Measurements from ENCODE around the gene VEGFB. TPM values are rescaled to one million over a fixed set of nuclear protein-coding genes. Genes with fewer than 3 reads are reported as not detected.
A peak's percentile ranks its signal among the peaks of the same experiment; 100 is the strongest.

VEGFB gene
- total and polyA plus RNA-seq, 7 experiments from 2014 or later = 12.9 to 99.5 (median 58.7) TPM

- peak overlapping the region; percentile 99 for H3K27ac ChIP-seq (ENCODE audit: low read depth, low read length)
- peak overlapping the region; percentile 24 for H3K4me3 ChIP-seq (ENCODE audit: low read length)
- H3K4me1 Mint-ChIP-seq = peaks cover 11 to 29% (median 23%) of the 10 kb centered on the region in 7 donors
- peak overlapping the region; percentile 30 to 96 (median 86) for H3K27ac Mint-ChIP-seq
- H3K9me3 Mint-ChIP-seq = peaks cover 0 to 2% (median 0%) of the 10 kb centered on the region in 11 donors
- H3K9me3 ChIP-seq (ENCODE audit: control insufficient read depth in 2 of 3, low read length in 3 of 3) = no peaks in the 10 kb centered on the region
- peaks cover 0 to 9% of the 10 kb centered on the region in 2 donors for H3K27me3 ChIP-seq (ENCODE audit: control insufficient read depth in 2 of 2, insufficient read depth in 2 of 2, low read length in 2 of 2)
- H3K4me3 Mint-ChIP-seq = peak overlapping the region; percentile 73 to 91 (median 84)
- intact Hi-C loops (cut with micrococcal nuclease) = loop anchor here (1.0 to 5.0 kb wide), 15 partner anchors 16 to 101 kb away; partner anchors contain the start of genes ESRRA (in 2 of the 2), FKBP2 (in 2 of the 2), DNAJC4 (in 1 of the 2) and FERMT3 (in 1 of the 2)
- peaks cover 0 to 8% (median 3%) of the 10 kb centered on the region in 5 donors for H3K36me3 Mint-ChIP-seq
- peaks cover 11 to 17% of the 10 kb centered on the region in 2 donors for H3K4me1 ChIP-seq (ENCODE audit: control insufficient read depth in 2 of 2, insufficient read depth in 2 of 2, low read length in 2 of 2)
- ATAC-seq (no peak), DNase-seq (peak in 1 of 9 donors; percentile 39)
- ChIA-PET POLR2A (interaction anchor here (1.3 to 7.1 kb wide), 6 partner anchors 10 to 79 kb away, joined by 3 to 104 read pairs (median 12); partner anchors contain the start of genes CATSPERZ, FERMT3, PRDX5 and TRMT112), CTCF (interaction anchor here (1.4 kb wide), 1 partner anchor 16 kb away, joined by 5 read pairs; no protein-coding TSS in a partner anchor)
- peaks cover 0 to 6% (median 0%) of the 10 kb centered on the region in 3 experiments for H3K36me3 ChIP-seq (ENCODE audit: control insufficient read depth in 2 of 3, insufficient read depth in 3 of 3, low read length in 3 of 3)
- H3K27me3 Mint-ChIP-seq = peaks cover 6 to 12% (median 6%) of the 10 kb centered on the region in 5 donors
These were observed 51.8 kb downstream of the VEGFB start for GRCh38 chr11:64285885-64286800.

DNA sequence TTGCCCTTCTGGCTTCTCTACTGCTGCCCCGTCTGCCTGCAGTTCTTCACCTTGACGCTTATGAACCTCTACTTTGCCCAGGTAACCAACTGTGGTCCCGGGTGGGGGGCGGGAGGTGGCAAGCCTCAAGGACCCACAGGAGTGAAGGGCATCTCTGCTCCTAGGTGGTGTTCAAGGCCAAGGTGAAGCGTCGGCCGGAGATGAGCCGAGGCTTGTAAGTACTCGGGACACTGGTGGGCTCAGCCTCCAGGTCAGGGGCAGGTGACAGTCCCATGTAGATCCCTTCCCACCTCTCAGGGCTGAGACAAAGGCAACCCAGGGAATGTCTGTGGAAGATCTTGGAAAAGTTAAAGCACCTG is 52.4 kb downstream of the VEGFB start:
- Mint-ChIP-seq H3K27me3 (peaks cover 6 to 12% (median 6%) of the 10 kb centered on the region in 5 donors), H3K4me3 (peak overlapping the region; percentile 73 to 88 (median 82)), H3K27ac (peak overlapping the region; percentile 30 to 96 (median 86)), H3K36me3 (peaks cover 0 to 4% (median 0%) of the 10 kb centered on the region in 5 donors), H3K4me1 (peaks cover 11 to 25% (median 22%) of the 10 kb centered on the region in 7 donors), H3K9me3 (peaks cover 0 to 2% (median 0%) of the 10 kb centered on the region in 11 donors)
- H3K36me3 ChIP-seq (ENCODE audit: control insufficient read depth in 2 of 3, insufficient read depth in 3 of 3, low read length in 3 of 3) = peaks cover 0 to 6% (median 0%) of the 10 kb centered on the region in 3 experiments
- H3K9me3 ChIP-seq (ENCODE audit: control insufficient read depth in 2 of 3, low read length in 3 of 3) = no peaks in the 10 kb centered on the region
- DNase-seq (no peak), ATAC-seq (no peak)
- ChIA-PET CTCF (interaction anchor here (1.4 kb wide), 1 partner anchor 15 kb away, joined by 5 read pairs; no protein-coding TSS in a partner anchor), POLR2A (interaction anchor here (1.3 to 3.1 kb wide), 2 partner anchors 9 to 31 kb away, joined by 3 to 24 read pairs; partner anchors contain the start of genes PRDX5 and TRMT112)
- intact Hi-C loops (cut with micrococcal nuclease) = loop anchor here in 1 of 2 donors (5.0 kb wide), 1 partner anchor 79 kb away; the partner anchor contains the start of gene FERMT3
- peaks cover 11 to 17% of the 10 kb centered on the region in 2 donors for H3K4me1 ChIP-seq (ENCODE audit: control insufficient read depth in 2 of 2, insufficient read depth in 2 of 2, low read length in 2 of 2)
- no peak overlapping the region for H3K4me3 ChIP-seq (ENCODE audit: low read length)
- peaks cover 0 to 9% of the 10 kb centered on the region in 2 donors for H3K27me3 ChIP-seq (ENCODE audit: control insufficient read depth in 2 of 2, insufficient read depth in 2 of 2, low read length in 2 of 2)
- no peak overlapping the region for H3K27ac ChIP-seq (ENCODE audit: low read depth, low read length)

GRCh38 chr11:64287676-64288352 is 53.4 kb downstream of the VEGFB start:
- intact Hi-C loops (cut with micrococcal nuclease) = loop anchor here in 1 of 2 donors (5.0 kb wide), 1 partner anchor 81 kb away; the partner anchor contains the start of gene FERMT3
- peak overlapping the region in 2 of 9 donors; percentile 33 to 51 for H3K27ac Mint-ChIP-seq

DNA sequence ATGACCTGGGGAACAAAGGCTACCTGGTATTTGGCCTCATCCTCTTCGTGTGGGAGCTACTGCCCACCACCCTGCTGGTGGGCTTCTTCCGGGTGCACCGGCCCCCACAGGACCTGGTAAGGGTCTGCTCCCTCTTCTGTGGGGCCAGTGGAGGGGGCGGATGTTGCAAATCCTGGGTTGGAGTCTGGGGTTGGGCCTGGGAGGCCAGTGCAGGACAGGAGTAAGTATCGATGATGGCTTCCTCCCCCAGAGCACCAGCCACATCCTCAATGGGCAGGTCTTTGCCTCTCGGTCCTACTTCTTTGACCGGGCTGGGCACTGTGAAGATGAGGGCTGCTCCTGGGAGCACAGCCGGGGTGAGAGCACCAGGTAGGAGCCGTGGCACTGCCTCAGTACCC is 54.0 kb downstream of the VEGFB start:
- Mint-ChIP-seq H3K27ac (peak overlapping the region in 1 of 9 donors; percentile 23), H3K4me1 (peaks cover 12 to 22% (median 19%) of the 10 kb centered on the region in 7 donors), H3K4me3 (peak overlapping the region in 1 of 10 donors; percentile 4), H3K9me3 (peaks cover 0 to 2% (median 0%) of the 10 kb centered on the region in 11 donors), H3K36me3 (peaks cover 0 to 3% (median 0%) of the 10 kb centered on the region in 5 donors), H3K27me3 (peaks cover 11 to 22% (median 15%) of the 10 kb centered on the region in 5 donors)
- intact Hi-C loops (cut with micrococcal nuclease) = loop anchor here in 1 of 2 donors (5.0 kb wide), 1 partner anchor 81 kb away; the partner anchor contains the start of gene FERMT3
- no peak for DNase-seq
- ATAC-seq = no peak
- Histone ChIP-seq H3K36me3 (ENCODE audit: control insufficient read depth in 2 of 3, insufficient read depth in 3 of 3, low read length in 3 of 3) (no peaks in the 10 kb centered on the region), H3K4me3 (ENCODE audit: low read length) (no peak overlapping the region), H3K9me3 (ENCODE audit: control insufficient read depth in 2 of 3, low read length in 3 of 3) (no peaks in the 10 kb centered on the region), H3K27me3 (ENCODE audit: control insufficient read depth in 2 of 2, insufficient read depth in 2 of 2, low read length in 2 of 2) (peaks cover 0 to 9% of the 10 kb centered on the region in 2 donors), H3K4me1 (ENCODE audit: control insufficient read depth in 2 of 2, insufficient read depth in 2 of 2, low read length in 2 of 2) (peaks cover 11 to 15% of the 10 kb centered on the region in 2 donors), H3K27ac (ENCODE audit: low read depth, low read length) (no peak overlapping the region)
- POLR2A ChIA-PET = interaction anchor here (0.6 to 1.4 kb wide), 3 partner anchors 12 to 96 kb away, joined by 3 to 4 read pairs (median 3); partner anchors contain the start of gene FERMT3
- CTCF ChIA-PET = no interaction called here

More at GRCh38 chr11:64287676-64288352, 53.4 kb downstream of the VEGFB start:
- H3K4me3 Mint-ChIP-seq = peak overlapping the region in 2 of 10 donors; percentile 4 to 58
- Histone ChIP-seq H3K4me1 (ENCODE audit: control insufficient read depth in 2 of 2, insufficient read depth in 2 of 2, low read length in 2 of 2) (peaks cover 11 to 17% of the 10 kb centered on the region in 2 donors), H3K27me3 (ENCODE audit: control insufficient read depth in 2 of 2, insufficient read depth in 2 of 2, low read length in 2 of 2) (peaks cover 0 to 9% of the 10 kb centered on the region in 2 donors), H3K9me3 (ENCODE audit: control insufficient read depth in 2 of 3, low read length in 3 of 3) (no peaks in the 10 kb centered on the region), H3K36me3 (ENCODE audit: control insufficient read depth in 2 of 3, insufficient read depth in 3 of 3, low read length in 3 of 3) (no peaks in the 10 kb centered on the region), H3K4me3 (ENCODE audit: low read length) (no peak overlapping the region), H3K27ac (ENCODE audit: low read depth, low read length) (no peak overlapping the region)
- H3K36me3 Mint-ChIP-seq = peaks cover 0 to 3% (median 0%) of the 10 kb centered on the region in 5 donors
- POLR2A ChIA-PET = interaction anchor here (1.2 to 1.4 kb wide), 3 partner anchors 8 to 82 kb away, joined by 3 to 4 read pairs (median 3); partner anchors contain the start of gene FERMT3
- no peak for ATAC-seq
- CTCF ChIA-PET = interaction anchor here (1.4 kb wide), 1 partner anchor 14 kb away, joined by 5 read pairs; no protein-coding TSS in a partner anchor
- peaks cover 6 to 17% (median 10%) of the 10 kb centered on the region in 5 donors for H3K27me3 Mint-ChIP-seq
- H3K9me3 Mint-ChIP-seq = peaks cover 0 to 2% (median 0%) of the 10 kb centered on the region in 11 donors
- H3K4me1 Mint-ChIP-seq = peaks cover 14 to 27% (median 21%) of the 10 kb centered on the region in 7 donors
- no peak for DNase-seq

Other genes starting within 250 kb of the VEGFB start
- 10 to 100 TPM; 59.4 to 99.0 (median 72.5) TPM for gene OTUB1, start 248.1 kb upstream of the VEGFB start, total RNA-seq
- gene OTUB1, start 248.1 kb upstream of the VEGFB start, polyA plus RNA-seq = 100 to 1,000 TPM; 117 to 125 TPM
- not detected for gene FLRT1, start 198.7 kb upstream of the VEGFB start, total RNA-seq
- under 1 TPM; 0.05 to 0.12 TPM for gene FLRT1, start 198.7 kb upstream of the VEGFB start, polyA plus RNA-seq
- 10 to 100 TPM in 2 of 5 experiments, 1 to 10 TPM in 3; 5.4 to 12.4 (median 8.7) TPM for gene MACROD1, start 68.5 kb upstream of the VEGFB start, total RNA-seq
- gene MACROD1, start 68.5 kb upstream of the VEGFB start, polyA plus RNA-seq = 10 to 100 TPM in 1 of 2 donors, 1 to 10 TPM in 1; 9.7 to 16.2 TPM
- gene STIP1, start 48.4 kb upstream of the VEGFB start, total RNA-seq = 100 to 1,000 TPM in 1 of 5 experiments, 10 to 100 TPM in 4; 45.1 to 243 (median 88.8) TPM
- 100 to 1,000 TPM in 1 of 2 donors, 10 to 100 TPM in 1; 56.6 to 123 TPM for gene STIP1, start 48.4 kb upstream of the VEGFB start, polyA plus RNA-seq
- 100 to 1,000 TPM in 4 of 5 experiments, 10 to 100 TPM in 1; 77.1 to 209 (median 120) TPM for gene FERMT3, start 27.9 kb upstream of the VEGFB start, total RNA-seq
- gene FERMT3, start 27.9 kb upstream of the VEGFB start, polyA plus RNA-seq = 100 to 1,000 TPM; 119 to 186 TPM
- 10 to 100 TPM; 24.0 to 53.0 (median 27.2) TPM for gene TRPT1, start 8.4 kb upstream of the VEGFB start, total RNA-seq
- gene TRPT1, start 8.4 kb upstream of the VEGFB start, polyA plus RNA-seq = 10 to 100 TPM; 50.0 to 53.7 TPM
- 10 to 100 TPM; 47.8 to 94.0 (median 78.3) TPM for gene NUDT22, start 8.3 kb upstream of the VEGFB start, total RNA-seq
- gene NUDT22, start 8.3 kb upstream of the VEGFB start, polyA plus RNA-seq = 10 to 100 TPM; 40.7 to 51.2 TPM
- gene DNAJC4, start 4.0 kb upstream of the VEGFB start, total RNA-seq = 10 to 100 TPM; 39.3 to 61.7 (median 47.4) TPM
- 10 to 100 TPM; 24.3 to 26.7 TPM for gene DNAJC4, start 4.0 kb upstream of the VEGFB start, polyA plus RNA-seq
- 10 to 100 TPM; 20.3 to 46.6 (median 33.5) TPM for gene FKBP2, start 6.5 kb downstream of the VEGFB start, total RNA-seq
- gene FKBP2, start 6.5 kb downstream of the VEGFB start, polyA plus RNA-seq = 10 to 100 TPM; 61.8 to 81.4 TPM
- gene PPP1R14B, start 12.4 kb downstream of the VEGFB start, total RNA-seq = 100 to 1,000 TPM in 1 of 5 experiments, 10 to 100 TPM in 4; 20.1 to 116 (median 26.0) TPM
- 10 to 100 TPM; 23.9 to 29.5 TPM for gene PPP1R14B, start 12.4 kb downstream of the VEGFB start, polyA plus RNA-seq
- gene PLCB3, start 16.9 kb downstream of the VEGFB start, total RNA-seq = 10 to 100 TPM in 2 of 5 experiments, 1 to 10 TPM in 3; 3.3 to 12.1 (median 8.1) TPM
- under 1 TPM; 0.19 to 0.81 TPM for gene PLCB3, start 16.9 kb downstream of the VEGFB start, polyA plus RNA-seq
- gene BAD, start 50.1 kb downstream of the VEGFB start, total RNA-seq = 10 to 100 TPM; 17.5 to 41.1 (median 22.7) TPM
- 10 to 100 TPM; 40.3 TPM for gene BAD, start 50.1 kb downstream of the VEGFB start, polyA plus RNA-seq
- 10 to 100 TPM; 25.2 to 45.9 (median 34.3) TPM for gene GPR137, start 51.3 kb downstream of the VEGFB start, total RNA-seq
- 1 to 10 TPM; 4.9 to 5.4 TPM for gene GPR137, start 51.3 kb downstream of the VEGFB start, polyA plus RNA-seq
- gene KCNK4, start 56.7 kb downstream of the VEGFB start, total RNA-seq = under 1 TPM in 1 of 5 experiments, not detected in 4; 0.42 TPM
- gene KCNK4, start 56.7 kb downstream of the VEGFB start, polyA plus RNA-seq = not detected
- under 1 TPM in 1 of 5 experiments, not detected in 4; 0.60 TPM for gene CATSPERZ, start 65.8 kb downstream of the VEGFB start, total RNA-seq
- not detected for gene CATSPERZ, start 65.8 kb downstream of the VEGFB start, polyA plus RNA-seq
- 10 to 100 TPM; 23.7 to 42.0 (median 27.9) TPM for gene ESRRA, start 70.9 kb downstream of the VEGFB start, total RNA-seq
- gene ESRRA, start 70.9 kb downstream of the VEGFB start, polyA plus RNA-seq = 10 to 100 TPM in 1 of 2 donors, 1 to 10 TPM in 1; 5.3 to 12.9 TPM
- gene TRMT112, start 83.0 kb downstream of the VEGFB start, total RNA-seq = 100 to 1,000 TPM in 4 of 5 experiments, 10 to 100 TPM in 1; 90.9 to 208 (median 152) TPM
- gene TRMT112, start 83.0 kb downstream of the VEGFB start, polyA plus RNA-seq = 100 to 1,000 TPM; 527 to 613 TPM
- 10 to 100 TPM; 41.4 to 99.2 (median 55.2) TPM for gene PRDX5, start 83.5 kb downstream of the VEGFB start, total RNA-seq
- 100 to 1,000 TPM; 184 to 195 TPM for gene PRDX5, start 83.5 kb downstream of the VEGFB start, polyA plus RNA-seq
- 100 to 1,000 TPM in 3 of 5 experiments, 10 to 100 TPM in 2; 73.4 to 182 (median 116) TPM for gene CCDC88B, start 105.6 kb downstream of the VEGFB start, total RNA-seq
- gene CCDC88B, start 105.6 kb downstream of the VEGFB start, polyA plus RNA-seq = 10 to 100 TPM; 12.8 to 35.1 TPM
- 10 to 100 TPM; 14.2 to 35.7 (median 27.9) TPM for gene RPS6KA4, start 124.6 kb downstream of the VEGFB start, total RNA-seq
- gene RPS6KA4, start 124.6 kb downstream of the VEGFB start, polyA plus RNA-seq = 1 to 10 TPM; 4.6 to 7.7 TPM